Eye (tissue), 1 donor: ENCODE data around the gene VDR.

ENCODE experiments used
- DNase-seq: peaks from one replicate; pipeline ENCODE4 v3.0.0-alpha.2; 2015

Gene VDR

GRCh38 chr12:47867495-47867941 is 37.3 kb downstream of the VDR start:
- no peak for DNase-seq

GRCh38 chr12:47864646-47865235 is 40.1 kb downstream of the VDR start:
- DNase-seq = no peak

GRCh38 chr12:47863985-47864384 is 40.8 kb downstream of the VDR start:
- DNase-seq = no peak

- DNase-seq = no peak
Measured at GRCh38 chr12:47863467-47863866, 41.3 kb downstream of the VDR start.

- no peak for DNase-seq
Measured at GRCh38 chr12:47862881-47863280, 41.9 kb downstream of the VDR start.

GRCh38 chr12:47862167-47862750 is 42.5 kb downstream of the VDR start:
- DNase-seq = no peak

- DNase-seq = no peak
Measured at GRCh38 chr12:47860873-47861272, 43.9 kb downstream of the VDR start.

GRCh38 chr12:47860279-47860841 is 44.4 kb downstream of the VDR start:
- no peak for DNase-seq

GRCh38 chr12:47858511-47859266 is 46.1 kb downstream of the VDR start:
- no peak for DNase-seq

- no peak for DNase-seq
Measured at GRCh38 chr12:47856721-47857575, 47.8 kb downstream of the VDR start.

- DNase-seq = no peak
Measured at GRCh38 chr12:47856094-47856493, 48.7 kb downstream of the VDR start.

GRCh38 chr12:47855502-47855901 is 49.3 kb downstream of the VDR start:
- DNase-seq = no peak

GRCh38 chr12:47854531-47854930 is 50.3 kb downstream of the VDR start:
- DNase-seq = no peak

- DNase-seq = no peak
Measured at GRCh38 chr12:47852096-47852571, 52.7 kb downstream of the VDR start.

- DNase-seq = no peak
Measured at GRCh38 chr12:47851303-47851952, 53.4 kb downstream of the VDR start.

- no peak for DNase-seq
Measured at GRCh38 chr12:47850153-47851084, 54.4 kb downstream of the VDR start.

- DNase-seq = no peak
Measured at GRCh38 chr12:47849261-47849660, 55.5 kb downstream of the VDR start.

- no peak for DNase-seq
Measured at GRCh38 chr12:47848853-47849252, 55.9 kb downstream of the VDR start.

- no peak for DNase-seq
Measured at GRCh38 chr12:47846294-47846996, 58.3 kb downstream of the VDR start.

- DNase-seq = no peak
Measured at GRCh38 chr12:47845081-47845480, 59.7 kb downstream of the VDR start.
